GM19099 (cell line): ENCODE measurements around the gene C1RL.
A peak's percentile ranks its signal among the peaks of the same experiment; 100 is the strongest.

Source experiments
- POLR2A ChIP-seq: IDR thresholded peaks from 3 replicates; pipeline ENCODE4 v1.6.1; 2011; ENCODE audit warnings: low read depth; ENCODE audit not compliant: insufficient read length; ENCODE audit errors: extremely low read depth

Gene C1RL

DNA sequence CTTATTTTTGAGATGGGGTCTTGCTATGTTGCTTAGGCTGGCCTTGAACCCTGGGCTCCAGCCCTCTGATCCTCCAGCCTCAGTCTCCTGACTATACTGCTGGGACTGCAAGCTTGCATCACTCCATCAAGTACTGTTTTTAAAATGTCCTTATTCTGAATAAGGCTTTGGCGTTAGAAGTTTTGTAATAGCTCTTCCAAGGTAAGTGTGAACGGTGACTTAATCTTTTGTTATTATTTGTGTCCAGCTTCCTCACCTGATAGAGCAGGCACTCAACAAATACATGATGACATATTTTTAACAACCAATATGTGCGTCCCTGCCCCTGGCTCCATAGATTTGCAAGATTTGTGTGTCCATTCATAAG lies 1.4 kb downstream of the C1RL start:
- no peak for TF ChIP-seq POLR2A

DNA sequence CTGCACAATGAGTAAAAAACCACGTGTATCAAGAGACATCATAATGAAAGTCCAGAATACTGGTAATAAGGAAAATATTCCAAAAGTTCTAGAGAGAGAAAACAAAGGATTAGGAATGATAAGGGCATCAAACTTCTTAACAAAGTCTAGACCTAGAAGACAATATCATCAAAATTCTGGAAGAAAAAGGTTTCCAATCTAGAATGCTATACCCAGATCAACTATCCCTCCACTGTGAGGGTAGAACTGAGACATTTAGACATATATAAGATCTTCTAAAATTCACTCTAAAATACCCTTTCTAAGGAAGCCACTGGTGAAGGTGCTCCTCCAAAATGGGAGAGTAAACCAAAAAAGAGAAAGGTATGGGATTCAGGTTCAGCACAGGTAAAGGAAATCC lies 2.9 kb downstream of the C1RL start:
- TF ChIP-seq POLR2A = no peak

DNA sequence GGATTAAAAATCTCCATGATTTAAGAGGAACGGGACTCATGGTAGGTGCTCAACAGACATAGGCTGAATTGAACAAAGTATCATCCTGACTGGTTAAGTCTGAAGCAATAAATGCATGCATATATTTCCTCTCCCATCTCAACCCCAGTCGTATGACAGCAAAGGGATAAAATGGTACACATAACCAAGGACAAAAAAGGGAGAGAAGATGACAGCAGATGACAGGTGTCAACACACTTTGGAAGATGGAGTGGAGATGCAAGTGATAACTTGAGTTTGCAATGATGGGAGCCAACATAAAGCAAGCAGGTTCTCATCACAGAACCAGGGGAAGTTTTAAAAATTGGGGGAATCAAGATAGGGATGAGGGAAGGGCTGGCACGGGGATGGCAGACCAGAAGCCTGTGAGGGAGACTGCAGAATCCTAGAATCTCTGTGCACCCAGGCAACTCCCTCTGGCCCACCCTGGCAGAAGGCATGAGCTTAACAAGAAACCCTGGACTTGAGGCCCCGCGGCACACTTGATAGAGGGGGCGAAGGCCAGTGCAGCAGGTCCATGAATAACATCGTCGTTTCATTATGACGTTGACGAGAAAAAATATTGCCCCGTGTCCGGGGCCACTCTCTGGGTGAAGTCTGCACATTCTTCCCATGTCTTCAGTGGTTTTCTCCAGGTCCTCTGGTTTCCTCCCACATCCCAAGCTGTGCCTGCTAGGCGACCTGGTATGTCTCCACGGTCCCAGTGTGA lies 5.0 kb downstream of the C1RL start:
- no peak for TF ChIP-seq POLR2A

DNA sequence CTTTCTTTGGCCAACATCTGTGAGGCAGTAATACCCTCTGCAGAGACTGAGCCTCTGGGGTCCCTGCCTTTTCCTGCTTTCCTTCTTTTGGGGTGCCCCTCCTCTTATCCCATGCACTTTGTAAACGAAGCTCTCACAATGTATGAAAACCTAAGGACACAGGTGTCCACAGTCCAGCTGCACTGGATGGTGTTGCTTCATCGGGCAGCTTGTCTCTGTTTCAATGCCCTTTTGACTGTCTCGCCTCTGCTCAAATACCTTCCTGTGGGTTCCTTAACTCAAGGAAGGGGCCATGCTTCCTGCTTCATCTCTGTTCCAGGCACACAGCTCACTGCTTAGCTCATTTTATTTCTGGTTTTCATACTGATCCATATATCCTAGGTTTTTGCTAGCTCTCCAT lies 6.4 kb downstream of the C1RL start:
- TF ChIP-seq POLR2A = no peak

DNA sequence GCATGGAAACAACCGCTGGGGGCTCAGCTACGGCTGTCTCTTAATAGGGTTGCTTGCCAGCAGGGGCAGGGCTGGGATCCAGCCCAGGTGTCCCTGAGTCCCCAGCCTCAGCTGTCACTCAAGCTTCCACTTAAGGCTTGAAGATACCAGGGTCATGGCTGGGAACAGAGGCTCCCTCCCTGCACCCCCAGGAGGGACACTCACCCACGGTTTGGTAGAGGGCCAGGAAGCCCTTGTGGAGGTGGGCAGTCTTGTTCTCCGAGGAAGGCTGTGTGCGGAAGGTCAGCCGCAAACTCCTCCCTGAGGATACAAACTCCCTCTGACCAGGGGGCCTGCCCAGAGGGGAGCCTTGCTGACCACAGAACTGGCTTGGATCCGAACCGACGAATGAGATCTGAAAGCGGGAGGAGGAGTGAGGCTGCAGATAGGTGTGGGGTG lies 7.3 kb downstream of the C1RL start:
- TF ChIP-seq POLR2A = no peak

DNA sequence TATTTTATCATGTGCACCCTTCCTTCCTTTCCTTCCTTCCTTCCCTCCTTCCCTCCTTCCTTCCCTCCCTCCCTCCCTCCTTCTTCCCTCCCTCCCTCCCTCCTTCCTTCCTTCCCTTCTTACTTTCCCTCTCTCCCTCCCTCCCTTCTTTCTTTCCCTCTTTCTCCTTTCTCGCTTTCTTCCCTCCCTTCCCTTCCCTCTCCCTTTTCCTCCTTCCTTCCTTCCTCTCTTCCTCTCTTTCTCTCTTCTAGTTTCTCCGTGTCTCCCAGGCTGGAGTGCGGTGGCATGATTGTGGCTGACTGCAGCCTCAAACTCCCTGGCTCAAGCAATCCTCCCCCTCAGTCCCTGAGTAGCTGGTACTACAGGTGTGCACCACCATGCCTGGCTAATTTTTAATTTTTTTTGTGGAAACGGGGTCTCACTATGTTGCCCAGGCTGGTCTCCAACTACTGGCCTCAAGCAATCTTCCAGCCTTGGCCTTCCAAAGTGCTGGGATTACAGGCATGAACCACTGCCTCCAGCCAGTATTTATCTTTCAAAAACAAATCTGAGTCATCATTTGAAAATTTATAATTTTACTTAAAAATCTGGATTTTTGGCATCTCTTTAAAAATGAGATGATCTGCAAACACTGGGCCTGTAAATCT lies 7.8 kb downstream of the C1RL start:
- no peak for TF ChIP-seq POLR2A

DNA sequence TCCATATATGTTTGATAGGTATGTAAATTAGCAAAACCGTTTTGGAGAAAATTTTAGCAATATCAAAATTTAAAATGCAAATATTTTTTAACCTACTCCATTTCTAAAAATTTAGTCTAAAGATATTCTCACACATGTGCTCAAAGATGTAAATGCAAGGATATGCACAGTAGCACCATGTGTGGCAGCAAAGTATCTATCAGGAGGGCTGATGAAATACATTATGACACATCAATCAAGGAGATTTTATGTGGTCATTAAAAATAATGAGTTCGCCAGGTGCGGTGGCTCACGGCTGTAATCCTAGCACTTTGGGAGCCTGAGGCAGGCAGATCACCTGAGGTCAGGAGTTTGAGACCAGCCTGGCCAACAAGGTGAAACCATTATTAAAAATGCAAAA lies 8.8 kb downstream of the C1RL start:
- TF ChIP-seq POLR2A = no peak

DNA sequence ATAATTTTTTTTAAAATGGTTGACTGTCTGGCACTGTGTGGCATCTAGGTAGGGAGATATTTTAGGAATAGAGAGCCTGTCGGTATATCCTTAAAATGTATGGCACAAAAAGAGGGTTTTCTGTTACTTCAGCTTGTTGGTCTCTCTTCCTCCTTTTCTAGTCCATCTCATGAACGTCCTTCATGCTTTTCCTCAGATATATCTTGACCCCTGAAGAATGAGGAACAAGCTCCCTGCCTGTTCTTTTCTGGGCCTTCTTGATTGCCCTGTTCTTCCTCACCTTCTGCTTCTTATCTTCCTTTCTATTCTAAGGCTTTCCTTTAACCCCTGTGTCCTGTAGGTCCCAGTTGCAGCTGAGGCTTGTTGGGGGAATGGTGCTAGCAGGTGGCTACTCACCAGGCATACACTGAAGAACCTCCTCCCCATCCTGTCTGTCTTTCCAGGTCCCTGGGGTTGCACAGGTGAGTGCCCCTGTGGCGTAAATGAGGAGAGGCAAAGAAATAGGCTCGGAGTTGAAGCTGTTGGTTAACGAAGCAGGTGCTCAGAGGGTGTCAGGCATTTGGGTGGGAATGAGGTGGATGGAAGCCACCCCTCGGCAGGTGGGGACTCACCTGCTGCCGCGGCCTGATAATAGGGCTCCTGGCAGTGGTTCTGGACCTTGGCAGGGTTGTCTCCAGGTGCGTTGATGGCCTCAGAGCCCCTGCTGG lies 9.6 kb downstream of the C1RL start:
- TF ChIP-seq POLR2A = no peak

DNA sequence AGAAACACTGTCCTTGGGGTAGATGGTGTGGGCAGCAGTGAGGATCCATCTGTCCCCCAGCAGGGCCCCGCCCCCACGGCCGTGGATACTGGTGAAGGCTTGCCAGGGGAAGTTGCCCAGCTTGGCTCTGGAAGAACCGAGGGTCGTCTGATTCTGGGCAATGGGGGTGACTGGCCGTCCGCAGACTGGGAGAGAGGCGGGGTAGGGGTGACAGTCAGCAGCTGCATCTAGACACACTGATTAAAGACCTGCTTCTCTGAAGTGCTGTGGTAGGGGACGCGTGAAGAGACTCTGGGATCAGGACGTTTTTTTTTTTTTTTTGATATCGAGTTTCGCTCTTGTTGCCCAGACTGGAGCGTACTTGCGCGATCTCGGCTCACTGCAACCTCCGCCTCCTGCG lies 12.0 kb downstream of the C1RL start:
- TF ChIP-seq POLR2A = no peak

DNA sequence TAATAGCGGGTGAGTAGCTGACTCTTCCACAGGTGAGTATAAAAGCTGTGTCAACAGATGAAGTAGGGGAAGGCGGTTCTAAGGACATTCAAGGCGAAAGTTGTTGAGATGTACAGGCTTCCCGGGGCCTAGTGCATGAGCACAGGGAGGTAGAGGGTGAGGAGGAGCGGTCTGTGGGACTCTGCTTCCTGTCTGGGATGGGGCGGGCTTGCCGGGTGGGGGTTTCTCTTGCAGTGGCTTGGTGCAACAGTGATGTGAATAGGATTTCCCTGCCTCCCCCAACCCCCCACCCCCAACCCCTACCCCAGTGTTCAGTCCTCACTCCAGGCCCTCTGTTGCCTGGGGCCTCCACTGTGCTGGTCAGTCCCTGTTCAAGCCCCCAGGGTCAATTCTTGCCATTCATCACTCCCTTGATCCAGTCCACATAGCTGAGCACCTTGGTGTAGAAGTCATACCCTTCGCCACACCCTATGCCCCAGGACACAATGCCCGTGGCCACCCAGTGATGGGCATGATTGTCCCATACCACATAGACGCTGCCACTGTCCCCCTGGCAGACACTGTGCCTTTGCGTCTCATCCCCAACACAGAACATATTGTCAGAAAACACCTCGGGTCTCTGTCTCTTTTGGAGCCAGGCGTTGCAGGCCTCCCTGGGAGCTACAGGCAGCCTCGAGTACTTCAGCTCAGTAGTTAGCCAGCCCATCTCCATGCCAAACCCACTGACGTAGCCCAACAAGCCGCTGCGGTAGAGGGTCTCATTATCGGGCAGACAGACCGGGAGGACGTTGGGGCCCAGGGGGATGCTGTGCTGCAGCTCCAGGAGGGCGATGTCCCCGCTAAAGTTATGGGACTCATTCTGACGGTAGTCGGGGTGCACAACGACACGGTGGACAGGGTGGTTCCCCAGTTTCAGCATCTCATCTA lies 12.7 kb downstream of the C1RL start:
- no peak for TF ChIP-seq POLR2A

DNA sequence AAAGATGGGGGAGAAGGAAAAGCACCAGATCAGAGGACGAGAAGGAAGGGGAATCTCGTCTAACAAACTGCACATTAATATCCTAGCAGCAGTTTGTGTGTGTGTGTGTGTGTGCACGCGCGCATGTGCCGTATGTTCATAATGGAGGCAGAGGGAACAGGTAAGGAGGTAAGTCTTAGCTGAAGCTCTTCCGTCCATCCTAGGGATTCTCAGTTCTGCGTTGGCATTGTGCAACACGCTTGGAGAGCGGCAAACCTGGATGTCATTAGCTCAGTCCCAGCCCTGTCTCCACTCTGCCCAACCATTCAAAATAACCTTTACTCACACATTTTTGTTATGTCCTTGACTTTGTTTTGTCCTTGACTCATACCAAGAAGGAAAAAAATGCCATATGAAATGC lies 15.1 kb downstream of the C1RL start:
- peak; percentile 15 for TF ChIP-seq POLR2A

DNA sequence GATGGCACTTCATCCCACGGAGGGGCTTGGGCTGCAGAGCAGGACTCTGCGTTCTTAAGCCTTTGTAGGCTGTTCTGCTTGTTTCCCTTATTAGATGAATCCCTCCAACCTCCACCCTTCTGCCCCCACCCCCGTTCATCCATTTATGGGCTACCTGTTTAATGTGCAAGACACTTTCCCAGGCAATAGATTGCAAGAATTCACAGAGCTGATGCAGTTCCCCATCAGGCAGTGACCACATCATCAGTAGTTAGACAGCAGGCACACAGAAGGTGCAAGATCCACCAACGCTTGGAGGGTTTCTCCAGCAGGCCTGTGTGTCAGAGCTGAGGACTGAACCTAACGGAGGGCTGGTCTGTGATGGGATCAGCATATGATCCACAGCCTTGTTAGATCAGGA lies 15.5 kb downstream of the C1RL start:
- no peak for TF ChIP-seq POLR2A

DNA sequence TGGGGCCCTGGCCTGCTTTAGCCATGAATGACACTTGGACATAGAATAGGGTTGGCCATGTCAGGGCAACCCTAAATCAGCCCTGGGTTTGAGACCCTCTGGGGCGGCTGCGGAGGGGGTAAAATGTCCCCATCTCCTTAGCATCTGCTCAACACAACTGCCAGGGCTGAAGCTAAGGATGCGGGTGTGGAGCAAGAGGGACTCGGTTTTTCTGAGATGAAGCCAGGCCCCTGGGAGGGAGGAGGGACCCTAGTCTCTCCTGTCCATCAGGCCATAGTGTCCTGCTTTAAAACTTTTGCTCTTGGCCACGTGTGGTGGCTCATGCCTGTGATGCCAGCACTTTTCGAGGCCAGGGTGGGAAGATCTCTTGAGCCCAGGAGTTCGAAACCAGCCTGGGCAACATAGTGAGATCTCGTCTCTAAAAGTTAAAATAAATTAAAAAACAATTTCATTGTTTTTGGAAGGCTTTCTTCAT lies 16.0 kb downstream of the C1RL start:
- TF ChIP-seq POLR2A = no peak

DNA sequence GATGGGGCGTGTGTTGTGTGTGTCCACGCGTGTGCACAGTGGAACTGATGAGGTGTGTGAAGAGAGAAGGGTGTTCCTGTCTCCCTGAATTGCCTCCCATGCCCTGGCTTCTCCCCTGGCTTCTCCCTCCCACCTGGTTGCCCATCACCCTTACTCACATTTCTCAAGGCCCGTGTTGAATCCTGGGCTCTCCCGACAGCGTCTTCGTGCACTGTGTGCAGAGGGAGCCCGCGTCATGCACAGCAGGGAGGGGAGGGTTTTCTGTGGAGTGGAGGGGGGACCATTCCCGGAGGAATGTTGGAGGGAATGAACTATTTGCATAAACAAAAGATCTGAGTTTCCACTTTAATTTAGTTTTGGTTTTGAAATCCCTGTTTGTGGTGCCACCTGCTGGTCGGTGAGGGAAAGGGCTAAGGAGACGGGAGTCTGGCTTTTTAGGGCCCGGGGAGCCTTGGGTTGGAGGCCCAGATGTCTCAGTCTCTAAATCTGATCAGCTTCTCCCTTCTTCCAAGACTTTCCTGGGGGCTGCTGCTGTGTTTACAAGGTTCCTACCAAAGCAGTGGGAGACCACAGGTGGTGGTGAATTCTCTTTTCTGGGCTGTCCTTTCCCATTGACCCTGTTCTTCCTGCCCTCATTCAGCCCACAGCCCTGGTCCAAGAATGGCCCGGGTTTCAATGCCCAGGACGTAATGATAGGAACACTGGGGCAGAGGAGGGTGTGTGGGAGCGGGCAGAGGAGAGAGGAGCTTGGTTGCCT lies 16.6 kb downstream of the C1RL start, which contains the start of gene C1R:
TSS of gene C1R (minus strand) at position 217 of the 757 bp plus-strand sequence. CDS start at position 160, 57 bp downstream.
- no peak for TF ChIP-seq POLR2A
